Measurements from ENCODE around the gene STK11.

Gene STK11

DNA sequence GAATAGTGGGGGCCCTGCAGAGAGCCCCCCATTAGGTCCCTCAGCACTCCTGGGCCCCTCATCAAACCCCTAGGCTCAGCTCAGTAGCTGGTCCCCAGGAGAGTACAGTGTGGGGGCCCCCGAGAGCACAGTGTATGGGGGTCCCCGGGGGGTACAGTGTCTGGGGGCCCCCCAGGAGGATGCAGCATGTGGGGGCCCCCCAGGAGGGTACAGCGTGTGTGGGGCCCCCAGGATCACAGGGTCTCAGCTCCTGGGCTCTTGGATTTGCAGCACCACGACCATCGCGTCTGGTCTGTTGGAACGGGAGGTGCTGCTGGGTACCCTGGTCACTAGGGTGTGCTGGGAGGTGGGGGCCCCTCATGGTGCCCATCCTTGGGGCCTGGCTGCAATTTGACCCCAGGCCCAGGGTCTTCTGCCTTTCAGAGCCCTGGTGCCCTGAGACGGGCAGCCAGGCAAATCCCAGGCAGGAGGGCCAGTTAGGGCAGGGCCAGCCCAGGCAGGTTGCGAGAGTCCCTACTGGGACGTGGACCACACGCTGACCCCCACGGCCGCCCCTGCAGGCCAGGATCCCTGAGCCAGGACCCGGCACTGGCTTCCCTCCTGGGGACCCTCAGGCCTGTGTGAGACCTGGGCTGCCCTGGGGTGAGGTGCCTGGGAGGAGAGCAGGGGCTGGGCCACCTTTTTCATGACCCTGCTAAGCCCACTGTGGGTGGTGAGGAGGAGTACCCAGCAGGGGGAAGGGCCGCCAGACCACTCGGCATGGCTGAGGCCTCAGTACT lies 18.7 kb downstream of the STK11 start:
- DNase-seq (no peak), ATAC-seq (no peak)
- Mint-ChIP-seq H3K36me3 (ENCODE audit: low read depth) (no peaks in the 10 kb centered on the region), H3K9me3 (no peaks in the 10 kb centered on the region), H3K4me3 (no peak overlapping the region), H3K27ac (no peak overlapping the region), H3K27me3 (no peaks in the 10 kb centered on the region), H3K4me1 (no peaks in the 10 kb centered on the region)

DNA sequence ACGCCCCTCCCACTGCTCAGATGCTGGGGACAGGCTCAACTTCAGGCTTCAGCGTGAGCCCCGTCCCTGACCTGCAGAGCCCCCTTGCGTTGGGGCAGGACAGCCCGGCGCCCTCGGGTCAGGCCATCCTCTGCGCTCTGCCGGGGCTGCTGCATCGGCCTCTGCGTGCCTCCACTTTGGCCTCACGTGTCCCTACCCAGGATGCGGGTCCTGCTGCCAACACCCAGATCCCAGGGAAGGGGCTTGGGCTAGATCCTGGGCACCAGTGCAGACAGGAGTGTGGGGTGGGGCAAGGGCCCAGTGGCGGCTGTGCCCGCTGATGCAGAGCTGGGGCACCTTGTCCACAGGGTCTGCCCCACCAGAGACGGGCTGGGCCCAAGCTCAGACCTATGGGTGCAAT lies 19.3 kb downstream of the STK11 start:
- no peaks in the 10 kb centered on the region for H3K36me3 Mint-ChIP-seq (ENCODE audit: low read depth)
- no peak for DNase-seq
- no peak overlapping the region for H3K27ac Mint-ChIP-seq
- no peaks in the 10 kb centered on the region for H3K9me3 Mint-ChIP-seq
- no peaks in the 10 kb centered on the region for H3K4me1 Mint-ChIP-seq
- ATAC-seq, result no peak
- H3K4me3 Mint-ChIP-seq, result no peak overlapping the region
- H3K27me3 Mint-ChIP-seq, result no peaks in the 10 kb centered on the region

DNA sequence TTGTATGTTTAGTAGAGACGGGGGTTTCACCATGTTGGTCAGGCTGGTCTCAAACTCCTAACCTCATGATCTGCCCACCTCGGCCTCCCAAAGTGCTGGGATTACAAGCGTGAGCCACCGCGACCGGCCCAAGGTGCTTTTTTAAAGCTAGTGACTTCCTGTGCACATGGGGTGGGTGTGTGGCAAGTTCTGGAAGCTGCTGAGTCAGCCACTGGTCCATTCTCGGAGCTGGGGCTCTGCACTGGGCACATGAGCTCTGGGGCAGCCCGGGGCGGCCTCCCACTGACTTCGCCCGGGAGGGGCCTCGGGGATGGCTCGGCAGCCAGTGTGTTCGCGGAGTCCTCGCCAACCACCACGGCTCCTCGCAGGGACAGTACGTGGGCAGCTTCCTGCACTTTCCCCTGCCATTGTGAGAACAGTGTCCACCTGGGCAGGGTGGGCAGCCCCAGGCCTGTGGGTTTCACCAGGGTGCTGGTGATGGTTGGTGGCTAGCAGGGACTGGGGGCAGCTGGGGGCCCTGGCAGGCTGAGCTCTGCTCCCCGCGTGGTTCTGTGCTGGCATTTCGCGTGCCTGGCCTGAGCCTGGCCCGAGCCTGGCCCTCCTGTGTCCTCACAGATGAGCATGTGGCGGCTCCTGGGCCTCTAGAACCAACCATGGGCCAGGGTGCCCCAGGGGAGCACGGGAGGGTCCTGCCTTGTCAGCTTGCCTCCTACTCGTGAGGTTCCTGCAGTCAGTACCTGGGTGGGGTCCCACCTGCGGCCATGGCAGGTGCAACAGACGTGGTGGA lies 20.1 kb downstream of the STK11 start:
- H3K9me3 Mint-ChIP-seq, result no peaks in the 10 kb centered on the region
- H3K27ac Mint-ChIP-seq, result no peak overlapping the region
- DNase-seq, result no peak
- H3K4me1 Mint-ChIP-seq, result no peaks in the 10 kb centered on the region
- ATAC-seq, result no peak
- H3K4me3 Mint-ChIP-seq, result no peak overlapping the region
- no peaks in the 10 kb centered on the region for H3K36me3 Mint-ChIP-seq (ENCODE audit: low read depth)
- H3K27me3 Mint-ChIP-seq, result no peaks in the 10 kb centered on the region

DNA sequence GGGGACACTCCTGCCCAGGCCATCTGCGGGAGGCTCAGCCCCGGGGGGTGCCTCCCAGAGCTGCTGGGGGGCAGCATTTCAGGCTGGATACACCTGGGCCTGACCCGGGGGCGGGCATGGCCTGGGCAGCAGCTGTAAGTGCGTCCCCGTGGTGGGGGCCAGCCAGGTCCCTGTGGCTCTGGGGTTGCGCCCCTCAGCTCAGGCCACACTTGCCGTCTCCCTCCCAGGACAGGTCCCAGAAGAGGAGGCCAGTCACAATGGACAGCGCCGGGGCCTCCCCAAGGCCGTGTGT lies 20.6 kb downstream of the STK11 start:
- Mint-ChIP-seq H3K4me1 (no peaks in the 10 kb centered on the region), H3K9me3 (no peaks in the 10 kb centered on the region), H3K27ac (no peak overlapping the region), H3K36me3 (ENCODE audit: low read depth) (no peaks in the 10 kb centered on the region), H3K27me3 (no peaks in the 10 kb centered on the region), H3K4me3 (no peak overlapping the region)
- no peak for DNase-seq
- no peak for ATAC-seq

DNA sequence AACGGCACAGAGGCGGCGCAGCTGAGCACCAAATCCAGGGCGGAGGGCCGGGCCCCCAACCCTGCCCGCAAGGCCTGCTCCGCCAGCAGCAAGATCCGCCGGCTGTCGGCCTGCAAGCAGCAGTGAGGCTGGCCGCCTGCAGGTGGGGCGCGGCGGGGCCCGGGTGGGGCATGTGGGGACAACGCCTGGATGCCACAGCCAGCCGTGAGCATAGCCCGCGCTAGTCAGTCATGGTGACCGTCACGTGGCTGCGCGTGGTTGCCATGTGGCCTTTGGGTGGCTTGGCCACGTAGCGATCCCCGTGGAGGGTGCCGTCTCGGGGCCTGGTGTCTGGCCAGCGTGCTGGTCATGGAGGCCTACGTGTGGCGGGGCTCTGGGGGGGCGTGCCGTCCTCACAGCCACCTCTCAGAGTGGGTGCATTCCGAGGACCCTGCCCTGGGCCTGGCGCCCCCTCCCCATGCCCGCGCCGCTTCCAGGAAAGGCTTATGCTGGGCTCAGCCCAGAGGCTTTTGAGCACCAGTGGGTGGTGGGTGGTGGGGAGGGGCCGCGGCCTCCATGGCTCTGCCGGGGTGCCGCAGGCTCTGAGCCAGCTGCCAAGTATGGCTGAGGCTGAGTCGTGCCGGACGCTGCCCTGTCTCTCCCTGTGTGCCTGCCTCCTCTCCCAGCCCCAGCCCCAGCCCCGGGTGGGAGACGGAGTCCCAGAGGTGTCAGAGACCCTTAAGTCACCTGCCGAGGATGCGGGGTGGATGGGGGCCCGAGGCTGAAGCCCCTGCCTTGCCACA lies 21.1 kb downstream of the STK11 start:
- H3K9me3 Mint-ChIP-seq, result no peaks in the 10 kb centered on the region
- H3K4me1 Mint-ChIP-seq, result no peaks in the 10 kb centered on the region
- DNase-seq (no peak), ATAC-seq (no peak)
- no peaks in the 10 kb centered on the region for H3K36me3 Mint-ChIP-seq (ENCODE audit: low read depth)
- H3K27me3 Mint-ChIP-seq, result no peaks in the 10 kb centered on the region
- no peak overlapping the region for H3K27ac Mint-ChIP-seq
- no peak overlapping the region for H3K4me3 Mint-ChIP-seq

DNA sequence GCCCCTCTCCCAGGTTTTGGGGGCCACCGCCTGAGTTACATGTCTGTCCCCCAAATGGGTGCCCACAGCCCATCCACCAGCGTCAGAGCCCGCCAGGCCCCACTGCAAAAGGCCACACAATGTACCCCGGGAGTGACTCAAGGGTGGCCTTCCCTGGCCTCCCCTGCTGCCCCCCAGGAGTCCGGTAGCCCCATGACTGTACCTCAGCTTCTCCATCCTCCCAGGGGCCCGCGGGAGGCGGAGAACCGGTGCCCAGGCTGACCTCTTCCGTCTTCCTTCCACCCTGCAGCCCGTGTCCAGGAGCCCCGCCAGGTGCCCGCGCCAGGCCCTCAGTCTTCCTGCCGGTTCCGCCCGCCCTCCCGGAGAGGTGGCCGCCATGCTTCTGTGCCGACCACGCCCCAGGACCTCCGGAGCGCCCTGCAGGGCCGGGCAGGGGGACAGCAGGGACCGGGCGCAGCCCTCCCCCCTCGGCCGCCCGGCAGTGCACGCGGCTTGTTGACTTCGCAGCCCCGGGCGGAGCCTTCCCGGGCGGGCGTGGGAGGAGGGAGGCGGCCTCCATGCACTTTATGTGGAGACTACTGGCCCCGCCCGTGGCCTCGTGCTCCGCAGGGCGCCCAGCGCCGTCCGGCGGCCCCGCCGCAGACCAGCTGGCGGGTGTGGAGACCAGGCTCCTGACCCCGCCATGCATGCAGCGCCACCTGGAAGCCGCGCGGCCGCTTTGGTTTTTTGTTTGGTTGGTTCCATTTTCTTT lies 21.9 kb downstream of the STK11 start:
- Mint-ChIP-seq H3K27ac (no peak overlapping the region), H3K27me3 (no peaks in the 10 kb centered on the region), H3K4me1 (no peaks in the 10 kb centered on the region), H3K36me3 (ENCODE audit: low read depth) (no peaks in the 10 kb centered on the region), H3K9me3 (no peaks in the 10 kb centered on the region), H3K4me3 (no peak overlapping the region)
- ATAC-seq (no peak), DNase-seq (no peak)

DNA sequence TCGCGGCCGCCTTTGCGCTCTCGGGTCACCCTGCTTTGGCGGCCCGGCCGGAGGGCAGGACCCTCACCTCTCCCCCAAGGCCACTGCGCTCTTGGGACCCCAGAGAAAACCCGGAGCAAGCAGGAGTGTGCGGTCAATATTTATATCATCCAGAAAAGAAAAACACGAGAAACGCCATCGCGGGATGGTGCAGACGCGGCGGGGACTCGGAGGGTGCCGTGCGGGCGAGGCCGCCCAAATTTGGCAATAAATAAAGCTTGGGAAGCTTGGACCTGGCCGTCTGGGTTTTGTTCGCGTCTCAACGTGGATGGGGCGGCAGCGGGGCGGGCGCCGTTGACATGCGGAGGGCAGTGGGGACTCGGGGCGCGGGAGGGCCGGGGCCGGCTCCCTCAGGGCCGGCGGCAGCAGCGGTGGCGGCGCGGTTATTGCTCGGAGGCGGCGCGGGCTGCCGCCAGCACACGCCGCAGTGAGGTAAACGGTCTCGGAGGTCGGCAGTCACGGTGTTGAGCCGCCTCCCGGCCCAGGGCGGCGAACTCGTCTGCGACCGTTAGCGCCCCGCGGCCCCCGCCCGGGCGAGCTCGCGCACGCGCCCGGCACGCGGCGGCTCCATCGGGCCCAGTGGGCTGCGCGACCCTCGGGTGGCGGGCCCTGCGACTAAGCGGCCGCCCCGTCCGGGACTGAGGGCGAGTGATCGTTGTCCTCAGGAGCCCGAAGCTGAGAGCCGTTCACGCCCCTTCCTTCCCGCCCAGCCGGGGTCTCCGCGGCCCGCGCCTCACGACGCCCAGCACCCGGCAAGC lies 22.8 kb downstream of the STK11 start:
- no peak for DNase-seq
- Mint-ChIP-seq H3K4me3 (no peak overlapping the region), H3K4me1 (no peaks in the 10 kb centered on the region), H3K9me3 (no peaks in the 10 kb centered on the region), H3K27ac (no peak overlapping the region), H3K27me3 (no peaks in the 10 kb centered on the region), H3K36me3 (ENCODE audit: low read depth) (no peaks in the 10 kb centered on the region)
- ATAC-seq, result no peak

DNA sequence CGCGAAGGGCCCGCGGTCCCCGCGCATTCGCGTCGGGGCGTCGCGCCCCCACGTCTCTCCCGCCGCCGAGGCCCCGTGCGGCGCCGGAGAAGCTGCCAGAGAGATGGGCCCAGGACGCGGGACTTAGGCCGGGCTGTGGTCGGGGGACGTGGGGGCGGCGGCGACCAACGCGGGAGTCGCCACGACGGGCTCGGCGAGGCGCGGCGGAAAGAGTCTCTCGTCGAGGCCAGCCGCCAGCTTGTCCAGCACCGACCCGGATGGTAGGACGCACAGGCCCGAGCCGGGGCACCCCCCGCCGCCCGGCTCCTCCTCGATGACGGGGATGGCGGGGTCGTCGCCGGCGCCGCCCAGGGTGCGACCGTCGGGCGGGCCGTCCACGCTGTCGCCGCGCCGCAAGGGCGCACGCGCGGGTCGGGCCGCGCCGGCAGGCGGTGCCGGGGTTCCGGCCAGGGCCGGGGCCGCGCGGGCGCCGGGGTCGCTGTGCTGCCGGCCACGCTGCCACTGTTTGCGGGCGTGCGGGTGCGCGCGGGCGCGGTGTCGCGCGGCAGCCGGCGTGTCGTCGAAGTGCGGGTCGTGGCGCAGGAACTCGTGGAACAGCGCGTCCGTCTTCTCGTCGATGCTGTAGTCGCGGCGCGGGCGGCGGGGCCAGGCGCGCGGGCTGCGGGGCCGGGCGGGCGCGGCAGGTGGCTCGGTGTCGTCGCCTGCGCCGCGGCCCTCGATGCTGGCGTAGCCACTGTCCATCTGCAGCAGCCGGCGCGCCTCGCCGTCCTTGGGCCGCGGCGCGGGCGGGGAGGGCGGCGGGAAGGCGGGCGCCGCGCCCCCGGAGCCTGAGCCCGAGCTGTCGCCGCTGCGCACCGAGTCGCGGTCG lies 23.7 kb downstream of the STK11 start:
- Mint-ChIP-seq H3K9me3 (no peaks in the 10 kb centered on the region), H3K27me3 (no peaks in the 10 kb centered on the region)
- no peak for ATAC-seq

DNA sequence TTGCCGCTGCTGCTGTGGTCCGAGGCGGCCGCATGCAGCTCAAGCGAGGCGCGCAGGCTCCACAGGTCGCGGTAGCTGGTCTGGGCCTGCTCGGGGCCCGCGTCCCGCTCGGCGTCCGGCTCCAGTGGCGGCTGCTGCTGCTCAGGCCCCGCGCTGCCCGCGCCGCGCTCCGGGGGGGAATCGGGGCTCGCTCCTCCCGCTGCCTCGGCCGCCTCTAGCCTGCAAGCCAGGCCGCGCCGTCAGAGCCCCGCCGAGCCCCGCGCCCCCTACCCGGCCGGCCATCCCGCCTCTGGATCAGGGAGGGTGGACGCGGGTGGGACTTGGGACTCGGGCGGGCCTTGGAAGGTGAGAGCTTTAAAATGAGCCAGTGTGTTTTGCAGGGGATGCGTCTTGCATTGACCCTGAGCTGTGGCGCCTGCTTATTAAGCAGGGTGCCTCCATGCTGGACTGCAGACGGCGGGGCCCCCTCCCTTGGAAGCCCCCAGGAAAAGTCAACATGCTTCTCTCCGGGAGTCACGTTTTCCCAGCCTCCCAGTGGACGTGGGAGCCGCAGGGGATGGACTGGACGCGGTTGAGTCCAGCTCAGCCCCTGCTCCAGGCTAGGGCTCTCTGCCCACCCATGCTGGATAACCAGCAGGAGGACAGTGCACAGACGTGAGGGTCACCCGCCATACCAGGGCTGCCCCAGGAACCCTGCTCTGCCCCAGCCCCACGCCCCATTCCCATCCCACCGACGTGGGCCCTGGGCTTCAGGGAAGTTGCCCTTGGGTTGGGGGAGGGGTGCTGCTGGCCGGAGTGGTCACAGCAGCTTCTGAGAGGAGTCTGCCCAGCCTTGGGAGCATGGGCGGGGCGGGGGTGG lies 24.6 kb downstream of the STK11 start:
- Mint-ChIP-seq H3K4me1 (no peaks in the 10 kb centered on the region), H3K27ac (no peak overlapping the region), H3K36me3 (ENCODE audit: low read depth) (no peaks in the 10 kb centered on the region), H3K27me3 (no peaks in the 10 kb centered on the region), H3K9me3 (no peaks in the 10 kb centered on the region), H3K4me3 (no peak overlapping the region)
- no peak for DNase-seq
- no peak for ATAC-seq

More for the DNA sequence above, 23.7 kb downstream of the STK11 start:
- DNase-seq, result no peak
- no peaks in the 10 kb centered on the region for H3K36me3 Mint-ChIP-seq (ENCODE audit: low read depth)
- H3K4me1 Mint-ChIP-seq, result no peaks in the 10 kb centered on the region
- no peak overlapping the region for H3K4me3 Mint-ChIP-seq
- no peak overlapping the region for H3K27ac Mint-ChIP-seq

DNA sequence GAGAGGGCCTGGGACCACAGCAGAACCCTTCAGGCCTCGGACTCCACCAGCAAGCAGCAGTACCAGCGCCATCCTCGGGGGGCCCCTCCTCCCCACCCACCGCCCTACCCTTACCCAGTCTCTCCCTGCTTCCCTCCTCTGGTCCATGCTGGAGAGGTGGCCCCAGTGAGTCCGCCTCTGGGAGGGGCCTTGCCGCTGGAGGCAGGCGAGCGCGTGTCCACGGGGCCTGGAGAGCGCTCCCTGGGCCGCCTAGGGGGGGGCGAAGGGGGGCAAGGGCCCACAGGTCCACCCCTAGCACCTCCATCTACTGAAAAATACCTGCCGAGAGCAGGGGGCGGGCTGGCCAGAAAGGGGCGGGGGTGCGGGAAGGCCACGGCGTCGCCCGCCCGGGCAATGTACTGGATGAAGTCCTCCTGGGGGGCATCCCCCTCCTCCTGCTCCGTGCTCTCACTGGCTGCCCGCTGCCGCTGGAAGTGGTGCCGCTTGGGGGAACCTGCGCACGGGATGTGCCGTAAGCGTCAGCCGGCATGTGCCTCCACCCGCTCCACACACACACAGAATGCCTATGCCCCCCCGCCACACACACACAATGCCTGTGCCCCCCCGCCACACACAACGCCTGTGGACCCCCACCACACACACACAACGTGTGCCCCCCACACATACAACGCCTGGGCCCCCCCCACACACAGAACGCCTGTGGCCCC lies 25.4 kb downstream of the STK11 start:
- H3K36me3 Mint-ChIP-seq (ENCODE audit: low read depth), result no peaks in the 10 kb centered on the region
- no peak for DNase-seq
- no peak overlapping the region for H3K27ac Mint-ChIP-seq
- H3K4me1 Mint-ChIP-seq, result no peaks in the 10 kb centered on the region
- H3K27me3 Mint-ChIP-seq, result no peaks in the 10 kb centered on the region
- no peak overlapping the region for H3K4me3 Mint-ChIP-seq
- no peak for ATAC-seq
- H3K9me3 Mint-ChIP-seq, result no peaks in the 10 kb centered on the region

DNA sequence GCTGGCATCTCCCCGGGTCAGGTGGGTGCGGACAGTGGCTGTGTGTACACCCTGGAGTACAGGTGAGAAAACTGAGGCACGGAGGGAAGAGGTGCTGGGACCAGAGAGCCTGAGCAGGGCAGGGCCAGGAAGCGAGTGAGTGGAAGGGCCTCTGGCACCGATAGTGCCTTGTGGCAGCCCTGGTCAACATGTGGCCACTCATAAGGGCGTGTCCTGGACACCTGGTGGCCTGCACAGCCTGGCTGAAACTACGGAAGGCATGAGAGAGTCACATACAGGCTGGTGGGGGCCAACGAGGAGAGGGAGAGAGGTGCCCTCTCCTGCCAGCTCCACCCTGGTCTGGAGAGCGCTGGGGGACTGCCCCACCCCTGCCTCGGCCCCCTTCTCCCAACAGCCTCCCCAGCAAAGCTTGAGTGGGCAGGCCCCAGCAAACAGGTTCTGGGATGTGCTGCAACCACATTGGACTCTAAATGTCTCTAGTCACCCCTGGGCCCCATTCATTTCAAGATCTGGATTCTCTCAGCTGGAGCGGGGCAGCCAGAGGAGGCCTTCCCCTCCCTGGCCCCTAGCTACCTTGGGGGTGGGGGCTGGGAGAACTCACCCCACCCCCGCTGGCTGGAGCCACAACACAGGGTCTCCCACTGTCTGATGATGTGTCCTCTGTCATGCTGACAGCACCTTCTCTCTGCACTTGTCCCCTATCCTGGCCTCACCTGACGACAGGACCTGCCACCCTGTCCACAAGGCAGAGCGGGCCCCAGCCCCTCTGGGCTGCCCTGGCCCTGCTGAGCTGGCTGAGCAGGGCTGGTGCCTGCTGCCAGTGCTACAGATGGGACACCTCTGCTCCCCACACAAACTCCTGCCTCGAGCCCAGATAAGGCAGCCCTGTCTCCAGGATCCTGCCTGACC lies 26.4 kb downstream of the STK11 start:
- H3K36me3 Mint-ChIP-seq (ENCODE audit: low read depth), result no peaks in the 10 kb centered on the region
- no peak for DNase-seq
- no peaks in the 10 kb centered on the region for H3K27me3 Mint-ChIP-seq
- no peak for ATAC-seq
- H3K4me3 Mint-ChIP-seq, result no peak overlapping the region
- H3K9me3 Mint-ChIP-seq, result no peaks in the 10 kb centered on the region
- H3K4me1 Mint-ChIP-seq, result no peaks in the 10 kb centered on the region
- H3K27ac Mint-ChIP-seq, result no peak overlapping the region

Measured in activated naive CD8-positive, alpha-beta T cell treated with anti-CD3 and anti-CD28 coated beads, Interleukin-2, amount 50 U/mL, for 24 hours (primary cell).